Middle frontal gyrus (tissue), 1 donor: ENCODE measurements around the gene GMPPA.

Experiments
- DNase-seq: peaks from one replicate; pipeline ENCODE4 v3.0.0-alpha.2; 2015; ENCODE audit warnings: low spot score; ENCODE audit errors: extremely low spot score

GMPPA gene

DNA sequence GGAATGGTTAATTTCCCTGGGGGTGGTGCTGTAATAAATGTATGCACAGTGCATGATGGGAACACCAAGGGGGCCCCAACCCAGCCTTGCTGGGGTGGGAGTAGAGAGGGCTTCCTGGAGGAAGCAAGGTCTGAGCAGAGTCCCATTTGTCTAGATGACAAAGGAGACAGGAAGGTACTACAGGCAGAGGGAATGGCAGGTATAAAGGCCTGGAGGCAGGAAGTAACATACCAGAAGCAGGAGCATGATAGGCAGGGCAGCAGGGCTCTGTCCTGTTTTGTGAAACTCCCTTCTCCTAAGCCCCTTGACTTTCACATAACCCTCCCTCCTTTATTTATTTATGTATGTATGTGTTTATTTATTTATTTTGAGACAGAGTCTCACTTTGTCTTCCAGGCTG lies 3.9 kb downstream of the GMPPA start:
- DNase-seq, result no peak

GRCh38 chr2:219505585-219505984 lies 6.9 kb downstream of the GMPPA start:
- DNase-seq, result no peak

DNA sequence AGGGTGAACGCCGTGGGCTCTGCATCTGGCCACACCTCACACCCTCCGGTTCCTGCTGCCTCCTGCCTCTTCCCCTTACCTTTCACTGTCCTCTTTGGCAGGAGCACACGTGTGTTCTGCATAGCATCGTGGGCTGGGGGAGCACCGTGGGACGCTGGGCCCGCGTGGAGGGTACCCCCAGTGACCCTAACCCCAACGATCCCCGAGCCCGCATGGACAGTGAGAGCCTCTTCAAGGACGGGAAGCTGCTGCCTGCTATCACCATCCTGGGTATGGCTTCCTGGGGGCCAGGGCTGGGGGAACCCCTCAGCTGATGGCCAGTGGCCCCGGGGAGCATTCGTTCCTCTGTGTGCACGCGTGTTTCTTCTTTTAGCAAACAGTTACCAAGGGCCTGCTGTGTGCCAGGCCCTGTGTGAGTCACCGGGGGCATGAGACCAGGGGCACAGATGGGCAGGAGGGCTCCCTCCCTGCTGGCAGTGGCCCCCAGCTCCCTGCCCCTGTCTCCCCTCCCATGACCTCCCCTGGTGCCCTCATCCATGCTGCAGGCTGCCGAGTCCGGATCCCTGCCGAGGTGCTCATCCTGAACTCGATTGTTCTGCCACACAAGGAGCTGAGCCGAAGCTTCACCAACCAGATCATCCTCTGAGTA lies 7.6 kb downstream of the GMPPA start:
- no peak for DNase-seq

- DNase-seq, result no peak
These were observed 8.3 kb downstream of the GMPPA start for GRCh38 chr2:219506802-219507526.

DNA sequence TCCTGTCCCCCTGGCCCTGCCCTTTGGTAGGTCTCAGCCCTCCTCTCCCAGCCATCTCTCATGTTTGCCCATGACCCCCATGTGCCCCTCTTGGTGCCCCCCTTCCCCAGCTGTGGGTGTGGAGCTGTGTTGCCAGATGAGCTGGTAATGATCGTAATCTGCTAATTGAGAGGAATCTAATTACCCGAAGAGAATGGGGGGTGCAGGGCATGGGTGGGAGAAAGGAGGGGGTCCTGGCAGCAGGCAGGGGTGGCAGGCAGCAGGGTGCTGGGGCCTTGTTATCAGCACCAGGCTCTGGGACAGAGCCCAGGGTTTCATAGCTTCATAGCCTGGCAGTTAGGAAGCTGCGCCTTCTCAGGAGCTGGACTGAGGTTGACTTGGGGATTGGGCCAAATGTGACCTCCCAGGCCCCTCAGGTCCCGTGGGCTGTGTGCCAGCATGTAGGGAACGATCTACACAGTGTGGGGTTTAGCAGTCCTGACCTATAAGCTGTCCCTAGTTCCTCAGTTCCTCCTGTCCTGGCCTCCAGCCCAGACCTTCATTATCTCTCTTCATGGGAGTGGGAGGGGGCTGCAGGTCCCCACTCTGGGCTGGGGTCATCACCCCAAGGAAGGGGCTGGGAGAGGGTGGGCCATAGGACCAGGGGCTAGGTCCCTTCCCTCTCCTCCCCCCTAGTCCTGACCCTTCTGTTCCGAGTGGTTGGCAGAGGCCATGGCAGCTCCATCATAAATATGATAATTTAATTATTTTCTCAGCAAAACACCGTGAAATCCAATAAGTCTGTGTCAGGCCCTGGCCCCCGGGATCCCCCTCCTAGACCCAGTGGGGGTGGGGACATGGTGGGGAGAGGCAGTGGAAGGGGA lies 9.1 kb downstream of the GMPPA start:
- no peak for DNase-seq

DNA sequence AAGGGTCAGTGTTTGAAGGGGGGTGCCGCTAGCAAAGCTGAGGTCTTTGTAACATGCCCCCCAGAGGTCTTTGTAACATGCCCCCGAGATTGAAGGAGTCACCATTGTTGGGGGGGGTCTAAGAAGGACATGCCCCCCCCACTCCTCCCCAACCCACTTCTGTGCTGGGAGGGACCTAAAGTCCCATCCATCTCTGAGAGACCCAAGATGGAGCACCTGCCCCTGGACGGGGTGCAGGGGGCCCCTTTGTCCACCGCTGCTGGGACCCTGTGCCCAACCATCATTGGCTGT lies 9.7 kb downstream of the GMPPA start:
- DNase-seq, result no peak

- DNase-seq, result no peak
These were observed 10.5 kb downstream of the GMPPA start for GRCh38 chr2:219508971-219509779.

DNA sequence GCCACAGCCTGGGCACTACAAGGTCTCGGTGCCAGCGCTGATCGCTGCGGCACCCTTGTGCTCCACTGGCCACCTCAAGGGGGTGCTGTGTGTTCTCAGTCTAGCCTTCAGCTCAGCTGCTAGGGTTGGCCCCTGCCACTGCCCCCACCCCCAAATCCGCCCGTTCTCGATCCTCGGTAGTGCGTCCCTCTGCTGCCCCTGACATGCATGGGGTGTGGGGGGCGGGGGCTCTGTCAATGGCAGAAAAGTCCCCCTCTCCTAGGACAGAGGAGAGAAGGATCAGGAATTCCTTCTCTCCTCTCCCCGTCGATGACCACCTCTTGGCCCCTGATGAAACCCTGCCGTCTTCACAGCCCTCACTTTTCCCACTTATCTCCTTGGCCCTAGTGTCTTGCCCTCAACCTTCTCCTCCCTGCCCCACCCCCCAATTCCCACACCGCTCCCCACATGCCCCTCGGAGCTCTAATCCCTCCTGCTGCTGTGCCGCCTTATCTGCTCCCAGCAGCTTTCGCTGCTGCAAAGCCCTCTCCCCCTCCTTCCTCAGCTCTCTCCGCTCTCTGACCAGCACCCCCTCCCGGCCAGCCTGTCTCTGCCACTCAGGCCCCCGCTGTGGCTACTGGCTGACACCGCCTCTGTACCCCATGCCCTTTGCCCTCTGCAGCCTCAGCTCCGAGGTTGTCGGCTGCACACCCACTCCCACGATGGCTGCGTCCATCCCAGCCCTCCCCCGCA lies 11.3 kb downstream of the GMPPA start:
- DNase-seq, result no peak

DNA sequence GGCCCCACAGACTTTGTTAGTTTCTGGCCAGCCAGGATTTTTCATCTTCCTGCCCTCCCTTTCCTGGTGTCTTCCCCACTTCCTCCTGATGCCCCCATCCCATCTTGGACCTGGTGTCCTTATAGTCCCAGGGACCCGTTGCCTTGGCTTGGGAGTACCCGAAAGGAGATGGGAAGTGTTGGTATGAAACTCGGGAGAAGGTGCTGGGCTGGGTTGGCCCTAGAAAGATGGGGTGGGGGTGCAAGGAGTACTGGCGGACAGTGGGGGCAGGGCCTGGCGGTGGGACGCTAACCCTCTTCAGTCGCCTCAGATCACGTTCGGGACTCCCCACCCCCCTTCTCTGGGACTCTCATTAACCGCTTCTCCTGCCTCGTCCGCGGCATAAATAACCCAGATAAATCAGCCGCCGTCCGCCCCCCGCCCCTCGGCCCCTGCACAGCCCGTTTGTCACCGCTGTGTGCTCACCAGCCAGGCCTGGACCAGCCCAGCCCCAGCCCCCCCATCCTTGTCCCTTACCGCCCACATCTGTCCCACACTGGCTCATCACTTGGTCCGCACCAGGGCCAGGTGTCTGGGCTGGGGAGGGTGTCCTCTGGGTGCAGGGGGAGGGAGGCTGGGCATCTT lies 11.9 kb downstream of the GMPPA start:
- no peak for DNase-seq

GRCh38 chr2:219511547-219512325 lies 13.0 kb downstream of the GMPPA start:
- no peak for DNase-seq

DNA sequence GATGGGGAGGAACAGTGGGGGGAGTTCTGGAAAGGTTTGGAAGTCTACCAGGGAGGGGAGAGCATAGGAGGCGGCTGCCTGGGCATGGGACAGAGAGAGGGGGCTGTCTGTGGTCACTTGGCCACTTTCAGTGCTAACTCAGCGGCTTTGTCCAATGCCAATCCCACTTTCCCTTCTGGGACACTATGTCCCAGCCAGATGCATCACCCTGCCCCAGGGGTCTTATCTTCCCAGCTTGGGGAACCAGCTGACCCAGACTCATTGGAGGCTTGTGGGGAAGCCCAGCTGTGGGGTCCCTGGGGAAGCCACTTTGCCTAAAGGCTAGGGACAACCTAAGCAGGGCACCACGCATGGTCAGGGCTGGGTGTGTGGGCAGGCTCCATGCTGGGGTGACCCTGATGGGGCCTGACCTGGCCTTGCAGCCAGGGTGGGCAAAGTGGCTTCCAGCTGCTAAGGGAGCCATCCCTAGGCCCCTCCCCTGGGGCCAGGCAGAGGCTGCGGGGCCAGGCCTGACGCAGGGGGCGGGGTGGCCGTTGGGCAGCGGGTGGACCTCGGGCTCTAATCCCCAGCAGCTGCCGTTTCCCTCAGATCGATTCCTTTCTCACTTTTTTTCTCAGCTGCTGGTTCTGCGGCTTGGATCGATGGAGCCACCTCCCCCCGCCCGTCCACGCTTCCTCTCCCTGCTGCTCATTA lies 14.0 kb downstream of the GMPPA start:
- no peak for DNase-seq

DNA sequence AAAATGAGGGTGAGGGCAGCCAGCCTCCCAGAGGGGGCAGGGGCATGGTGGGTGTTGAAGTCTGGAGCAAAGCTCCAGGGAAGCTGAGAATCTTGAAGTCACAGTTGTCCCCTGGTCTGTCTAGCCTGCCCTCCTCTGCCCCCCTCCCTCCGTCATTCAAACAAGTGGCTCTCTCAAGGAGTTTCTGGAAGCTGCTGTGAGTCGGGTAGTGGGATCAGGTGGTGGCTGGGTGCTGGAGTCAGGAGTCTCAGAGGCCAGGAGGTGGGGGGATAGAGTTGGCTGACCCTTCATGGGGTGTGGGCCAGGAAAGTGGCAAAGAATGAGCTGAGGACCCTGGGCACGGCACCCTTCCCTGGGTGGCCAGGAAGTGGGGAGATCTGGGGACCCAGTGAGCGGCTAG lies 15.1 kb downstream of the GMPPA start:
- DNase-seq, result no peak

DNA sequence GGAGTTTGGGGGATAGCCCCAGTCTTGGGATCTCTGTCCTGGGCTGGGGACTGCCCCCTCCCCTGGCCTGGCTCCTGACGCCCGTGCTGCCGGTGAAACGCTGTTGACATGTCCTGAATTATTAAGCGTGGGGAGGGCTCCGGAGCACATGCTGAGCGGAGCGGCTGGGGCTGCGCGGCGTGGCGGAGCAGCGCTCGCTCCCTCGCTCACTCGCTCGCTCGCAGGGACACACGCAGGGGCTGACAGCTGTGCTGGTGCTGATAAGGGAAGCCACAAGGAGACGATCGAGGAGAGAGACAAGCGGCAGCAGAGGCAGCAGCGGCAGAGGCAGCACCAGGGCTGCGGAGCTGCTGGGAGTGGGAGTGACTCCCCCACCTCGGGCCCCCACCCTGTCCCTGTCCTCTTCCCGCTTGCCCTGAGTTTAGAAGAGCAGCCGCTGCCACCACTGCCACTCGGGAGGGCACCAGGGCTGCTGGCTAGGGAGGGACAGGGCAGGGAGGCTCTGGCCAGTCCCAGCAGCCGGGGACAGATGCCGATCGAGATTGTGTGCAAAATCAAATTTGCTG lies 15.6 kb downstream of the GMPPA start, which contains the start of gene ASIC4:
Gene ASIC4 (plus strand): TSS at position 287 of the 566 bp plus-strand sequence. CDS start 243 bp downstream, at position 530.
- DNase-seq, result no peak

- DNase-seq, result no peak
These were observed 16.1 kb downstream of the GMPPA start for GRCh38 chr2:219514836-219515235.

- DNase-seq, result no peak
These were observed 17.4 kb downstream of the GMPPA start for GRCh38 chr2:219515874-219516629.

DNA sequence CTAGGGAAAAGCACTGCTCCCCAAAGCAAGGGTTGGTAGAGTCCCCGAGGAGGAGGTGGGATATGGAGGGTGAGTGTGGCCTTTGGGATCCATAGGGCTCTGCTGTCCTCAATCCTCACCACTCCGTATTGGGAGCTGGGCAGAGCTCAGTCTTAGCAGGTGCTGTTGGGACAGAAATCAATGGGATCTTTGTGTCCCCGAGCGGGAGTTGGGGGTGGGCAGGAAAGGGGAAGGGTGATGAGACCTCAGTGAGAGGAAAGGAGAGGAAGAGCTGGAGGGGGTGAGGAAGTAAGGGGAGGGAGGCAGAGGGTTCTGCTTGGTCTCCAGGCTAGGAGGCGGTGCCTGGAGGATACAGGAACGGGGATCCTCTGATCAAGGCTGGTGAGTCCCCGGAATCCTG lies 18.2 kb downstream of the GMPPA start:
- DNase-seq, result no peak

GRCh38 chr2:219517954-219518778 lies 19.5 kb downstream of the GMPPA start:
- no peak for DNase-seq
